ENCODE measurements around the gene MYORG.

MYORG gene

DNA sequence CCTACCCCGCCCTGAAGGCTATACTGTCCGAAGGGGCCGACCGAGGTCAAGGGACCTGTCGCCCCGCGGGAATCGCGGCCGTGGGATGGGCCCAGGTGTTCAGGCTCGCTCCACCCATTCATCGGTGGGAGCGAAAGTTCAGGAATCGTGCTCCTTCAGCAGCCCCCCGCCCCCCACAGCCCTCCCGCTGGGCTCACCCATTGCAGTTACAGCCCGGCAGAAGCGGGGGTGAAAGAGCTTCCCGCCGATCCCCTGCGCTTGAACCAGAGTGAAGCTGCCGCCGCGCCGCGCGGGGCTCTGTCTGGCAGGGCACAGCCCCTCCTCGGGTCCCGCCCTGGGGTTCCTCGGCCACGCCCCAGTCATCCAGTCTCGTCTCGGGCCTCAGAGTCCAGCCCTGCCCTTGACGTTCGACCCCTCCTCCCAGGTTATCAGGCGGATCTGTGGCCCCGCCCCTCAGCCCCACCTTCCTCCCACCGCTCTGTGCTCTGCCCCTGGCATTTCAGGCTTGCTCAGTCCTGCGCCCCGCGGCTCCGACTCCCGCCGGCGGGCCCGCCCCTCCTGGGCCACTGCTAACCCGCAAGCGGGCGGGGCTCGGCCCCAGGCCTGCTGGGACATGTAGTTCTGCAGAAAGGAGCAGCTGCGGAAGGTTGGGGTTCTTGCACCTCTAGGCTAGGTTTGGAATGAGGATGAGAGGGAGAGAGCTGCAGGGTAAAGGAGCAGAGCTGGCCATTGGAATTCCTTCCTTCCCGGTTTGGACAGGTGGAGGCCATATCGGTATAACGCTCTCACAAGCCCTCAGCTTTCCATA, at the start of gene MYORG:
Gene MYORG, minus strand, starts transcription at position 303 of the 808 bp plus-strand sequence. CDS start 3,955 bp downstream, outside the sequence.
- DNase-seq: peak; percentile 98

DNA sequence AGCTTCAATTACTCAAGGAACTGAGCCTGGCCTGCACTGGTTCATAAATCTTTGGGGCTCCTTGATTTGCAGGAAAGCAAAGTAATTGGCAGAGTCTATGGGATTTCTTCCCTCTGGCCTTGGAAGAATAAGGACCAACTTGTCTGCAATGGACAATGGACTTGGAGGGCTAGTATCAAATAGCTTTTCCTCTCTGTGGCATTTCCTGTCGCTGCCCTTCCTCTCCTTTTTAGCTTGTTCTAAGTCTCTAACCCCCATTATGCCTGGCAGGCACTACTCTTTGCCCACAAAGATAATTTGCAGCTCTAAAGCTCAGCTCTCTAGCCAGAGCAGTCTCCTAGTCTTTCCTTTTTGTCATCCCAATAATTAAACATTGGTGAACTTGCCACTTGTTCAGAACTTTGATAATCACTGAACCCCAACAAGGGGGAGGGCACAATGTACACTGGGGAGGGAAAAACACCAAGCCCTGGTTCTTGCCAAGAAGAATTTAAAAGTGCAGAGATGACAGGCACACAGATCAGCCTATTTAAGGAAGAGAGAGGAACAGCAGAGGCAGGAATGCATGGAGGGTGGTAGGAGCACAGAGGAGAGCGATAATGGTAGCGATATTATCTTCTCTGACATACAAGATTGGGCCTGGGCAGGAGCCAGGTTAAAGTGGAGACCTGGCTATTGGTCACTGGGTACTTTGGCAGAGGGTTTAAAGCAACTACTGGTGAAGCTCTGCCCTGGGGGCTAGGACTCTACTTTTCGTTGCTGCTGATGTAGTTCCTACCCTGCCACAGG, 43.2 kb upstream of the MYORG start:
- no peak for DNase-seq

DNA sequence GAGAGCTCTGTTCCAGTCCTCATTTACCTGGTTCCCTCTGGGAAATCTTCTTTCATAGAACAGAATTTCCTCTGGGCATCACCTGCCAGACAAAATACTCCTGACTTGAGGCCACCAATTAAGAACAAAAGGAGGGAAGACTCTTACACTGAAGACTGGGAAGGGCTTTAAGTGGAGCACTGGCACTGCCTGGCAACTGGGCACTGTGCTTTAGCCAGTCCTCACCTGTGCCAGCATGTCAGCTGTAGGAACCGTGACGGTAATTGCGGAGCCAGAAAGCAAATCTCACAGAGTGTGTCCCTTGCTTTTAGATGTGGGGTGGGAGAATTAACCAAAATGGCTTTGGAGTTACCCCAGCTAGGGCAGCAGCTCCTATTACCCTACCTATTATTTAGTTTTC, 41.0 kb upstream of the MYORG start:
- no peak for DNase-seq

DNA sequence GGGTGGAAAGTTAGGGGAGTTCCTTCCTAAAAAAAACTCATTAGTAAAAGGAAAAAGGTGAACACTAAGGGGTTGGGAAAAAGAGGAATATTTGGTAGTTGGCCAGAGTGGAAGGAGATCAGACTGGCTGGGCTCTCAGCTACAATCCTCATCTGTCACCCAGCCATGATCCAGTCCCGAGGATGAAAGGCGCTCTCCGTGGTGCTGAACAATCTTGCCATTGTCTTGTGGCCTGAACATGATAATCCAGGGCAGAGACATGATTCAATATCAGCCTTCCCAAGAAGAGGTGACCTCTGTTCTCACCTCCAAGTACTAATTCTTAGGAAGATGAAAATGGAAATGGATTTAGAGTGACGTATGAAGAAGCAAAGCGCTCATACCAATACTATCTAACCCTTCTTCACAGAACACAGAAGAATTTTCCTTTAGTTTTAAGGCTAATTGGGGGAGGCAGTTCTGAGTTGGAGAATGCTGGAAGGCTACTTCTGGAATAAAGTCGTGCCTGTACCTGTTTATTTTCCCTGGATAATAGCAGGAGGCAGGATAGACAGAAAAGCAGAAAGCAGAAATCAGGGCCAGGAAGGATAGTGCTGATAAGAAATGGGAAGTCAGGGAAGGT, 36.6 kb upstream of the MYORG start:
- DNase-seq: peak in 1 of 2 donors; percentile 15

DNA sequence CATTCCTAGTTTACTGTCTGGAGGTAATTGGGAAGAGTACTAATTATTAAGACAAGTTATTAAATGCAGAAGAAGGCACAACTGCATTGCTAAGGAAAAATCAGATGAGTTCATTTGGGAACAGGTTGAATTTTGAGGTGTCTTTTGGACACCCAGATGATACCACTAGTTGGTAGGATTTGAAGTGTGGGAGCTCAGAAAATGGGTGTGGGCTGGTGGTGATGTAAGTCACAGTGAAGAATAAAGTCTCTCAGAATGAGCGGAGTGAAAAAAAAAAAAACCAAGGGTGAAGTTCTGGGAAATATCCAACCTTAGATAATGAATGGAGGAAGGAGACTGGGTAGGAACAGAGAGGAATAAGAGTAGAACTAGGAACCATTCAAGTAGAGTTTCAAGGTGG, 35.6 kb upstream of the MYORG start:
- no peak for DNase-seq

DNA sequence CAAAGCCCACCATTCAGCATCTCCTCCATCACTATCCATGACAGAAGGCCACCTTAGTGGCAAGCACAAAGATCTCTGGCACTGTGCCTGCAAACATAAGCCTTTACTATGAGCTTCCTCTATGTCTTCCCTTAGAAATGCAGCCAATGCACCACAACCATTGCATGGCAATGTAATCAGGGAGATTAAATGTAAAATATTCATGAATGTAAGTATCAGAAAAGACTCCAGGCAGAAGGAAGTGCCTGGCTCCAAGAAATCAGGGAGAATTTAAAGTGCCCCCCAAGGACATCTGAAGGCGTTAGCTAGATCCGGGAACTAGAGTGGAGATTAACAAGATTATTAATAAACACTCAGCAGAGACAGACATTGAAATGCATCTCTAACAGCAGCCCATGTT, 32.5 kb upstream of the MYORG start:
- no peak for DNase-seq

DNA sequence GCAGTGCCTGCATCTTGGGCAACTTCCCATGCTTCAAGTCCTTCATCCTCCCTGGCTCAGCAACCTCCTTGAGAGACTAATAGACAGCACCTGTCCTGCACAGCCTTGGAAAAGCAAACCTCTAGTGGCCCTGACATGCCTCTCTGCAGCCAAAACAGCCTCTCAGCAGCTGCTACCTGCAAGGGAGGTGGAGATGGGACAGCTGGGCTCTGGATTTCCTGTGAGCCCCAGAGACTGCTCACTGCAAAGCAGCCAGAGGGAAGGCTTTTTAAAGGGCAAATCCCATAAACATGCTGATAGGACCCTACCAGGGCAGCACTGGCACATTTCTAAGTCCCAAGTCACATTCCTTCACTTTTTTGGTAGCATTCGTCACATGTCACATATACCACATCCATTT, 31.5 kb upstream of the MYORG start:
- no peak for DNase-seq

DNA sequence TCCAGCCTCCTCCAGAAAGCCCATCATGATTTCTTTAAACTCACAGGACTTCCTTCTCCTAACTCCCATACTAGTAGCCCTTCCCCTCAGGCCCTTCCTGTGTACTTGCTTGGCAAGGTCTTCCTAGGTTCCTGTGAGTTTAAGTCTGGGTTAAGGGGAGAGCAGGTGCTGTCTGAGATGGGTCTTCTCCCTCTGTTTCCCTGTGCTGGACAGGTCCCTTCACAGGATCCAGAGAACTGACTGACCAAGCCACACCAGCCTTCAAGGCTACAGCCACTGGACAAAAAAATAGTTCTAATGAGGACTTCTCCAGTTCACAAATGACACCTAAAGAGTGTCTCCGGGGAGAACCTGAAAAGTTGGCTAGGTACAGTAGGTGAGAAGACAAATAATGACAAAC, 29.5 kb upstream of the MYORG start:
- no peak for DNase-seq

DNA sequence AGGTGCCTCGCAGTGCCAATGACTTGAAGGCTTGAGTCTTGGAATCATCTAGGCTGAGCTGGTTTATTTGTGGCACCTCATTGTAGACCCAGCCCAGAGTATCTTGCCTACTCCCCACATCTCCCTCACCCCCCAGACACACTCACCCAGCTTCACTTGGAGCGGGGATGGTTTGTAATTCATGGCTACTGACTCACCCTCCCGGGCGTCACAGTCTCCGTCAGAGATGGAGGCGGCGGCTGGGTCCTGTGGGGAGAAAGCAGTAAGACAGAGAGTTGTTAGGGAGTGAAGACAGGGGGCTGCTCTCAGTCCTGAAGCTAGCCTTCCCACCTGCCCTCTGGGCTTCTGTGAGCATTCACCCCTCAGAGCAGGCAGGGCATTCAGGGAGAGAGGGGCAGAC, 29.0 kb upstream of the MYORG start:
- DNase-seq: no peak

DNA sequence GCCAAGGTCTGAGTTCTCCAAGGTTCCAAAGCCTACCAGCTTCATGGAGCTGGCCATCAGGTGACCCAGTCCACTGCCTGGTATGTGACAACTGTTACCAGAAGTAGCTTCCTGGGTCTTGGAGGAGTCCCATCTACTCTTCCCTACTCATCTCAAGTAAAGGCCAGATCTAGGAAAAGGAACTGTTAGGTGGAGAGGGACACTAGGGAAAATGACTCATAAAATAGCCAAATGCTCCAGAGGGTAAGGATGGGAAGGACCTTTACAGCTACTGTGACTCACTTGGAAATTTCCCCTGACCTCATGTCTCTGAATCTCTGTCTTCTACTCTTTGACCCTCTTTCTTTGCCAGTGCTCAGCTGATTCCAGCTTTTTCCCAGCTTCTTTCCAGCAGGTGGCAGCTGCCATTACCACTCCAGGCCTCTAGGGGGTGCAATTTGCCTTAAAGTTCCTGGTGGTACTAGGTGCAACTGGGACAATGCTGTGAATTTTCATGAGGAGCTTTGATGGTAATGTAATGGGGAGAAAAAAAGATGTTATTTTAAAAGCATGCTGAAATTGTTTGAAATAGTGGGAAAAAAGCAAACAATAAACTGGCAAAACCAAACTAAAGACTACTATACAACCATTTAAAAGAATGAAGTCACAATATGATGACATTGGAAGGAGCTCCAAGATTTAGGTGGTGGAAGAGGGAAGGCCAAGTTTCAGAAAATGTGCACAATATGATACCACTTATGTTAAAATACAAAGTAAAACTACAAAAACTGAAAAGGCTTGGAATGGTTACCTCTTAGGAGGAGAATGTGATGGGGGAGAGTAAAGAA, 27.1 kb upstream of the MYORG start:
- peak; percentile 30 to 61 for DNase-seq

DNA sequence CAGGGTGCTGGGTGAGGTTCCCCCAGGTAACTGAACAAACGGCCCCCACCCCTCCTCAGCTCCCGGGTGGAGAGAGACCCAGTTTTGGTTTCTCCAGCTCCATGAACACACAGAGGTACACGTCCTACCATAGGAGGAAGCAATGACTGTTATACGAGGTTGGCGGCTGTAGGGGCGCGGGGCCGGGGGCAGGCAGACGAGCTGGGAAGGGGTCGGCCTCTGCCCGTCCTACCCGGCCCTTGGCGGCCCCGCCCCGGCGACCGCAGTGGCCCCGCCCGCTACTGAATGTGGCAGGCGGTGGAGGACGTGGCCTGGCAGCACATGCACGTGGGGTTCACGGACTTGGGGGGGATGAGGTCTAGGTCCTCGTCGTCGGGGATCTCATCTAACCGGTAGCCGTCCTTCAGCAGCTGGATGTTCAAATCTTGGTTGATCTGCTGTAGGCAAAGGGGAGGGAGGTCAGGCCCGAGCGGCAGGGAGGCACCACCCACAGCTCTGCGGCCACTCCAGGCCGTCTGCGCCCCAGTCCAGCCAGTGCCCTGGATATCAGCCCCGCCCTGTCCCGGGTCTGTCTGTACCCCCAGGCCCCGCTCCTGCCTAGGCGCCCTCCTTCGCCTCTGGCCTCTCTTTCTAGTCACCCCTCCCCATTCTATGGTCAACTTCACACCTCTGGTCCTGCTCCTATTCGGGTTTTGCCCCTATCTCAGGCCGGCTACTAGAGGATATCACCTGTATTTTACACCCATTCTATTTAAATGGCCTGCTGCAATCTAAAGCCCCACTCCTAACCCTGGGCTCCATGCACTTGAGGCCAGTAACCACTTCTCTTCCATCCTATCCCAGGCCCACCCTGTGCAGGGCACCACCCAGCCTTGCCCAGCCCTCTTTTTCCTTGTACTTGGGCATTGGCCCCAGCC, 24.2 kb upstream of the MYORG start:
- DNase-seq: no peak

DNA sequence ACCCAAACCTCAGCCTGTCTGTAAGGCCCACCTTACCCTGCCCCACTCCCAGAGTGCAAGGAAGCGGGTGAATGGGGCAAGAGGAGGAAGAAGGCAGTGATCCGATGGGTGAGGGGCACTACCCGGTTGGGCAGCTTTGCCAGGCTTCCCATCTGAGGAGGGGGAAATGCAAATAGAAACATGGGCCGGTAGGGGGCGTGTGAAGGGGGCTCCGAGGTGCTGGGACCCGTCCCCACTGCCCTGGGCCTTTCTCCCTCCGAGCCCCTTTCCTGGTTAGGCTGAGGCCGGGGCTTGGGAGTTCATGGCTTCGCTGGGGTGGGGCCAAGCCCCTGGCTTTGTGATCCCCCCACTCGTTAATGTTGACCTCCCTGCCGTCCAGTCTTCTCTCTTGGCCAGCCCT, 23.6 kb upstream of the MYORG start:
- DNase-seq: no peak

DNA sequence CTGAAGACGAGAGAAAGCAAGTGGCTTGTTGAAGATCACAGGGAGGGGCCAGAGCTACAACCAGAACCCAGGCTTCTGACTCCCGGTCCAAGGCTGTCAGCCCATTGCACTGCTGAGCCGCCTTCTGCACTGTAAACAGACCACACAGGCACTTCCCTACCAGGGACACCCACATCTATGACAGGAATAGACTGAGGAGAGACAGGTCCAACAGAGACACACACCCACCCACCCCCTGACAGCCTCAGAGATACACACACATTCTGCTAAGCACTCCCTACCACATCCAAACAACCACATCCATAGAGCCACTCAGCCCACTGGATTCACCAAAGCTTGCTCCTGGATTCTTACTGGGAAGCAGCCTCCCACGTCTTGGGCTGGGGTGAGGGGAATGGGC, 23.0 kb upstream of the MYORG start:
- DNase-seq: no peak

DNA sequence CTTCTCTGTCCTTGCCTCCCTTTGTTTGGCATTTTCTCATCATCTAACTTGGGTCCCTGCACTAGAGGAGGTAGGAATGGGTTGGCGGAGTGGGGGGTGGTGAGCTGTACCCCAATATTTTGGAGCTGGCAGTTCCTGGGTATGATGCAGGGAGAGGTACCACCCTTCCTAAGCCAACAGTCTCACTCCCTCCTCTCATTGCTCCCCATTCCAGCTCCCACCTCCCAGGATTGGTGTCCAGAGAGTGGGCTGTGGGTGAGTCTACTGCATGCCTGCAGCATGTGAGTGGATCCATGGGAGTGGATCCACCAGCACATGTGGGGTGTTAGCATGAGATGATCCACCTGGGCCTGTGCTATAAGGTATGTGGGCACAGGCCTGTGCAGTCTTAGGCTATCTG, 22.2 kb upstream of the MYORG start:
- DNase-seq: no peak

DNA sequence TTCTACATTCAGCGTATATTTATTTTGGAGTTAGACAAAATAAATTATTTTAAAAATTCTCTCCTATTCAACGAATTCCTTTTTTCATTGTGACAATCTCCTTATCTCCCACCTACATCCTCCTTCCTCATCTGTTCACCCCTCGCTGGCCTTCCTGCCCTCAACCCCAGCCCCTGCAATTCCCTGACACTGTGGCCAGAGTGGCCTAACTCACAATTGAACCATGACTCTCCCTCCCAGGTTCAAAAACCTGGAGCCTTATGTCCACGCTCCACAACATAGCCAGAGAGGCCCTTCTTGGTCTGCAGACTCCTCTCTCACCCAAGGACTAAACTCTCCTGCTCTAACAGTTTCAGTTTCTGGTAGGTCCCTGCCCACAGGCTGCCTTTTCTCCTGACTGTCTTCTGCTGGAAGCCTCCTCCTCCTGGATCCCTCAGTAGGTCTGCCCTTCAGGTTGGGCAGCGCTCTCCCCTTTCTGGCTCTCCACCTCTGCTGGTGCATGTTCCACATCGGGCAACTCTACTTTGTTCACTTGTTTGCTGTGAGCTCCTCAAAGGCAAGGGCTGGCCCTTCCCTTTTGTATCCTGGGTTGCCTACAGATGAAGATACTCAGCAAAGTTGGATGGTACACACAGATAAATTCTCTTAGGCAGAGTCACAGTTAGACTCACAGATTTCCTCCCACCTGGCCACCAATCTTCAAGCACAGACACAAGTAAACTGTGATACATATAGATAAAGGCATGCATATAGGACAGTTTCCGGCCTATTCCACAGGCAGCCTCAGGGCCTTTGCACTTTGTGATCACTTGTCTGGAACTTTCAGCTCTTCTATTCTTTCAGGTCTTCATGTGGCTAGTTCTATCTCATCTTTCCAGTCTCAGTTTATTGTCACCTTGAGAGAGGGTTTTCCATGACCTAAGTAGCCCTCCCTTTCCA, 19.8 kb upstream of the MYORG start:
- DNase-seq: no peak

DNA sequence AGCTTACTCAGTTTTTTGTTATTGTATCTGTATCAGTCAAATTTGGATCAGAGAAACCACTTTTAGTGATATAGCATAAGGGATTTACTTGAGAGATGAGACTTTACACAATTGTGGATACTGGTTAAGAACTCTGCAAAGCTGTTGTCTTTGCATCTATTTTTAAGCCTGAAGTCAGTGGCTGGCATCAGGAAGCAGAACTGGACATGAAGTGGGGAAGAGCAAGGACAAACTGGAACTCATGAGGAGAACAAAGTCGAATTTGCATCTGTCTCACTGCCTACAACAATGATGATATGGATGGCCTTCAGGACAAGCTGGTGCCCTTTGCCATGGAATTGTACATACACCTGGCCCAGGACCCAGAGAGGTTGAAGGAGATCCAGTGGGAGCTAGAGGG, 15.8 kb upstream of the MYORG start:
- no peak for DNase-seq

DNA sequence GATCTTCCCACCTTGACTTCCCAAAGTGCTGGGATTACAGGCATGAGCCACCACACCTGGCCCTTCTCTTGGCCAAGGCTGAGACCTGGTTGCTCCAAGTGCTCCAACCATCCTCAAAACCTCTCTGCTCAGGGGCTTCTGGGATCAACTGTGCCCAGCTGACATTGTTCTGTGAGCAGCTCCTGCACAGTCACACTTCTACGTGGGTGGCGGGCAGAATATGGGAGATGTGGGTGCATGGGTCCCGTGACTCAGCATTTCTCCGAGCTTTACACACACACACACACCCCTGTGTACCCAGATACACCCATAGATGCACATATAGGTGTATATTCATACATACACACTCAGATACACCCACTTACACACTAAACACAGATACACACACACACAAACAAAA, 10.5 kb upstream of the MYORG start:
- no peak for DNase-seq

DNA sequence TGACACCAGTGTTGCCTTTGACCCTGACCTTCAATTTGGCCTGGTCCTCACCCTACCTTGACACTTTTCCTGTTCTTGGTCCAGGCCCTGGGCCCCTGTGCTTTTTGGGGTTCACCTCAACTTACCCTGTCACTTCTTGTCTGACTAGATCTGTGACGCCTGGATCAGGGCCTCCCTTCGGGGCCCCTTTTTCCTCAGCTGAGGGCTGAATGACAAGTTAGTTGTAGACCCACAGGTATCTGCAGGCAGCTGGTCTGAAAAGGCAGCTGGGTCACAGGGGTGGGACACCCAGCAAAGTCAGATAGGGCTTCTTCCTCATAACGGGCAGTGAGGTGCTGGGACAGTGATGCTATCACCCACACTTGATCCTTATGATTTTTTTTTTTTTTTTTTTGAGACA, 10.0 kb upstream of the MYORG start:
- no peak for DNase-seq

DNA sequence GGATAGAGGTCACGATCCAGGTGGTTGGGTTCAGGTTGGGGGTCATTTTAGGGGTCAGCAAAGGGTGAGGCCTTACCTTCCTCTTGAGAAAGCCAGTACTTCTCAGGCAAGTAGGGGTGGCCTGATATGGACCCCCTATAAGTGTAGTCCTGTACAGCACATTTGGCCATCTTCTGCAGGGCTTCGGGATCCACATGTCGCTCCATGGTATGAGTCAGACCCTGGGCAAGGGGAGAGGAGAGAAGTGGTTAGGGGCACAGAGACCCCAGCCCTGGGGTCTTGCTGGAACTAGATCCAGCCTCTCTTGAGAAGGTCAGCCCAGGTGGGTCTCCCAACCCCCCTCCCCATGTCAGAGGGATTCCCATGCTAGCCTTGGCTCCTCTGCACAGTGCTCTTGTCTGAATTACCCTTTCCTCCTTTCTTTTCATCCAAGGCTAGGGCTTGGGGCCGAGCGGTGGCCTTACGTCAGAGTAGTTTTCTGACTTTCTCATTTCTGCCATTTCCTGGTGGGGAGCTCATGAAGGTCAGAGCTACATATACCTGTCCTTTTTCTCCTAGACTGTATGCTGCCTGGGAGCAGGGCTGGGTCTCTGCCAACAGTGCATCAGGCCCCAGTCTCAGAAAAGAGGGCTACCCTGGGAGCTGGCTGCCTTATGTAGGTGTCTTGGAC, 9.0 kb upstream of the MYORG start:
- DNase-seq: no peak

All from CD4-positive, alpha-beta T cell treated with Interferon alpha-2 for 1 hour (primary cell).